Measurements from ENCODE around the gene TNP2.

DNA sequence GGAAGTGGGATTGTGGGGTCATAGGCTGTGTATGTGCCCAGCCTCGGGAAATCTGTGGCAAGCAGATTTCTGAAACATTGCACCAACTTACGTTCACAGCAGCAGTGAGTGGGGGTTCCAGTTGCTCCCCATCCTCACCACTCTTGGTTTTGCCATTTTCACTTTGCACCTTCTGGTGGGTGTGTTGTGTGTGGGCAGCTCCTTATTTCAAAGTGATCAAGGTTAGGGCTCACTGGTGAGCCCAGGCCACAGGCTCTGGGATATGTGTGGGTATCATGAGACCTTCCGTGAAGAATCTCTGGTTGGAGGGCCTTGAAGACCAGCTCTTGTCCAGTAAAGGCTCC, 41.5 kb upstream of the TNP2 start:
- TF ChIP-seq POLR2A (IDR thresholded peaks at IDR 0.05; ENCODE audit: low read depth, low read length) (no peak), BHLHE40 (IDR thresholded peaks at IDR 0.05; ENCODE audit: low read depth, low read length) (no peak), MXI1 (IDR thresholded peaks at IDR 0.05; ENCODE audit: borderline replicate concordance, low read depth, low read length) (no peak), RAD21 (IDR thresholded peaks at IDR 0.05; ENCODE audit: low read length) (no peak)
- TF ChIP-seq, protein P1, sequence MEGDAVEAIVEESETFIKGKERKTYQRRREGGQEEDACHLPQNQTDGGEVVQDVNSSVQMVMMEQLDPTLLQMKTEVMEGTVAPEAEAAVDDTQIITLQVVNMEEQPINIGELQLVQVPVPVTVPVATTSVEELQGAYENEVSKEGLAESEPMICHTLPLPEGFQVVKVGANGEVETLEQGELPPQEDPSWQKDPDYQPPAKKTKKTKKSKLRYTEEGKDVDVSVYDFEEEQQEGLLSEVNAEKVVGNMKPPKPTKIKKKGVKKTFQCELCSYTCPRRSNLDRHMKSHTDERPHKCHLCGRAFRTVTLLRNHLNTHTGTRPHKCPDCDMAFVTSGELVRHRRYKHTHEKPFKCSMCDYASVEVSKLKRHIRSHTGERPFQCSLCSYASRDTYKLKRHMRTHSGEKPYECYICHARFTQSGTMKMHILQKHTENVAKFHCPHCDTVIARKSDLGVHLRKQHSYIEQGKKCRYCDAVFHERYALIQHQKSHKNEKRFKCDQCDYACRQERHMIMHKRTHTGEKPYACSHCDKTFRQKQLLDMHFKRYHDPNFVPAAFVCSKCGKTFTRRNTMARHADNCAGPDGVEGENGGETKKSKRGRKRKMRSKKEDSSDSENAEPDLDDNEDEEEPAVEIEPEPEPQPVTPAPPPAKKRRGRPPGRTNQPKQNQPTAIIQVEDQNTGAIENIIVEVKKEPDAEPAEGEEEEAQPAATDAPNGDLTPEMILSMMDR (conservative IDR thresholded peaks at IDR 0.05; ENCODE audit: low read depth, low read length): no peak
- TF ChIP-seq, protein P2, sequence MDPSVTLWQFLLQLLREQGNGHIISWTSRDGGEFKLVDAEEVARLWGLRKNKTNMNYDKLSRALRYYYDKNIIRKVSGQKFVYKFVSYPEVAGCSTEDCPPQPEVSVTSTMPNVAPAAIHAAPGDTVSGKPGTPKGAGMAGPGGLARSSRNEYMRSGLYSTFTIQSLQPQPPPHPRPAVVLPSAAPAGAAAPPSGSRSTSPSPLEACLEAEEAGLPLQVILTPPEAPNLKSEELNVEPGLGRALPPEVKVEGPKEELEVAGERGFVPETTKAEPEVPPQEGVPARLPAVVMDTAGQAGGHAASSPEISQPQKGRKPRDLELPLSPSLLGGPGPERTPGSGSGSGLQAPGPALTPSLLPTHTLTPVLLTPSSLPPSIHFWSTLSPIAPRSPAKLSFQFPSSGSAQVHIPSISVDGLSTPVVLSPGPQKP (IDR thresholded peaks at IDR 0.05; ENCODE audit: borderline replicate concordance, low read depth, low read length): no peak
